Stimulated activated CD8-positive, alpha-beta memory T cell treated with anti-CD3 and anti-CD28 coated beads, Interleukin-15, amount 100 ng/mL, for 48 hours (primary cell): ENCODE results near the gene CD81.
"Not testable (repeated sequence)": the region's sequence is repeated elsewhere in the genome, so short reads cannot be mapped to it uniquely, and the experiment has no call there.

Experiments
- DNase-seq, 2 donors: peaks; one replicate each; pipeline ENCODE4 v3.0.0-alpha.2; 2020; ENCODE audit warnings: low read depth in 2 of 2

The CD81 gene

GRCh38 chr11:2357246-2357645 is 19.9 kb upstream of the CD81 start:
- DNase-seq, result no peak

GRCh38 chr11:2357651-2358050 is 19.5 kb upstream of the CD81 start:
- not testable (repeated sequence) for DNase-seq

GRCh38 chr11:2358754-2359442 is 18.2 kb upstream of the CD81 start:
- no peak for DNase-seq

GRCh38 chr11:2359557-2359956 is 17.6 kb upstream of the CD81 start:
- DNase-seq, result no peak

GRCh38 chr11:2360081-2360642 is 16.9 kb upstream of the CD81 start:
- no peak for DNase-seq

GRCh38 chr11:2361565-2361964 is 15.5 kb upstream of the CD81 start:
- DNase-seq, result no peak

- no peak for DNase-seq
Observed at GRCh38 chr11:2362414-2362813, 14.7 kb upstream of the CD81 start.

- DNase-seq, result no peak
Observed at GRCh38 chr11:2363130-2363529, 14.0 kb upstream of the CD81 start.

GRCh38 chr11:2363577-2364370 is 13.3 kb upstream of the CD81 start:
- DNase-seq, result no peak

GRCh38 chr11:2364386-2364785 is 12.7 kb upstream of the CD81 start:
- not testable (repeated sequence) for DNase-seq

GRCh38 chr11:2365571-2366210 is 11.4 kb upstream of the CD81 start:
- no peak for DNase-seq

- DNase-seq, result no peak
Observed at GRCh38 chr11:2366276-2366675, 10.8 kb upstream of the CD81 start.

- no peak for DNase-seq
Observed at GRCh38 chr11:2366733-2367132, 10.4 kb upstream of the CD81 start.

- DNase-seq, result no peak
Observed at GRCh38 chr11:2367266-2368160, 9.6 kb upstream of the CD81 start.

GRCh38 chr11:2368178-2368850 is 8.8 kb upstream of the CD81 start:
- DNase-seq, result no peak

- no peak for DNase-seq
Observed at GRCh38 chr11:2368851-2369180, 8.3 kb upstream of the CD81 start.

GRCh38 chr11:2369320-2369719 is 7.8 kb upstream of the CD81 start:
- no peak for DNase-seq

GRCh38 chr11:2369896-2370295 is 7.2 kb upstream of the CD81 start:
- DNase-seq, result no peak

- DNase-seq, result no peak
Observed at GRCh38 chr11:2374456-2375201, 2.5 kb upstream of the CD81 start.

GRCh38 chr11:2375341-2375853 is 1.7 kb upstream of the CD81 start:
- DNase-seq, result no peak
